MM.1S (cell line): Measurements from ENCODE around the gene MAPK7.

ENCODE experiments used
- CTCF ChIP-seq: fragments of 300-600 bp; sonication (generic); IDR thresholded peaks from 2 replicates; pipeline ENCODE4 v1.5.1; 2016; ENCODE audit warnings: antibody characterized with exemption, low read length, mixed read lengths
- EZH2 ChIP-seq: fragments of 300-600 bp; sonication (generic); optimal IDR thresholded peaks from 2 replicates; pipeline ENCODE3; 2017; ENCODE audit warnings: low read depth, mild to moderate bottlenecking, antibody characterized with exemption, low read length, mixed read lengths

- no peak for TF ChIP-seq CTCF
- no peak for TF ChIP-seq EZH2
Measured at GRCh38 chr17:19345067-19345460, 33.2 kb upstream of the MAPK7 start.
